GM18951 (cell line): Measurements from ENCODE around the gene TFEC.
"Not testable (repeated sequence)": the region's sequence is repeated elsewhere in the genome, so short reads cannot be mapped to it uniquely, and the experiment has no call there.

Source experiments
- POLR2A ChIP-seq: IDR thresholded peaks from 4 replicates; pipeline ENCODE4 v1.6.1; 2011; ENCODE audit warnings: mild to moderate bottlenecking; ENCODE audit not compliant: insufficient read length, insufficient read depth; ENCODE audit errors: extremely low read depth
- in situ Hi-C: fragments of 300-500 bp; cut with MboI; formaldehyde crosslinking; loops from one replicate; pipeline ENCODE4 v1.12.0; 2022; ENCODE audit warnings: low sequenced_read_pairs, mixed read lengths, inconsistent platforms; ENCODE audit not compliant: unreplicated experiment

The TFEC gene

DNA sequence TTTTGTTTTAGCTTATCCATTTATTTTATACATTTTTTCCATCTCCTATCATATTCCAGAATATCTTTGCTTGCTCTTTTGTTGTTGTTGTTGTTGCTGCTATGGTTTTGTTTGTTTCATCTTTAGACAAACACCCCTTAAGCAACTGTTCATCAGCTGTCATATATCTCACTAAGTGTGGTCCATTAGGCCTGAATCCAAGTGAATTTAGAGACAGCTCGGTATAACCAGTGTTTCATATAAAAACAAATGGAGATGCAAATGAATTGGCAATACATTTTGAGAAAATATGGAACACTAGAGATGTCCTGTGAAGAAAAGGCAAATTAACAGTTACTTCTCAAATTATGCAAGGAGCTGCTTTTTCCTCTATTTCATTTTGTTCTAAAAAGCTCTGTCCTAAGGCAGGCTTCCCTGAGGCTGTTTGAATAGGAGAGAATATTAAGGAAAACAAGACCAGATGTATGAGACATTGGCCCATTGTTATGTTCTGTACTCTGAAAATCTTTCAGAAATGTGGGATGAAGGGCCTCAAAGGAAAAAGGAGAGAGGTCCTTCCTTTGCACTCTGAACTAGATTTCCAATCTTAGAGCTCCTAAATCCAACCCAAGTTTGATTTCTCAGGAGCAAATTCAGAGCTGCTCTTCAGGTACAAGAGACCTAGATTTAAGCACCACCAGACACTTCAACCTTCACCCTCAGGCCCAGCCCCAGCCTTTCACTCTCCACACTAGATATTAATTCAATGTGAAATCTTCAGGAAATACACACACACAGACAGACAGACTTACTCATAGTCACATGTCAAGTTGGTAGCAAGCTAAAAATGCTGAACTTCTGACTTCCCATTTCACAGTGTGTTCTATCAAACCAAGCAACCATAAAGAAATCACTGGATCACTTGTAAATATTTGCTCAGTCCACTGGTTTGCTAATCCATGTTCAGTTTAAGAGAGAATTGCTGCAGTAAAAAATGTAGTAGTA lies 5.4 kb downstream of the TFEC start:
- no peak for TF ChIP-seq POLR2A
- in situ Hi-C loops: no loop called here

DNA sequence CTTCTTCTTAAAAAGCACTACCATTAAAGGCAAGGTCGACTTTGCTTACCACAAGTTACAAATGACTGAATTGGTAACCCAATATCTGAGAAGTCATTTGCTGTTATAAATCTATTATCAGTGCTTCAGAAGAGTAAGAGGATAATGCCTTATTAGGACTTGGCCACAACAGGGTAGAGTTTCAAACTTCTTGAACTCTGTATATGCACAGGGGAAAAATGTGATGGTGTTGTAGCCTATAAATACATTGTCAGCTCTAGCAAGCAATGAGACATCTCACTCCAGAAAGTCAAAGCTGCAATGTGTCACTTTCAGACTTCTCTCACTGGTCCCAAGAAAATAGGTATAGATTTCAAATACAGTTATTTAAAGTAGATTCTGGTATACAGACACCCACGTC lies 9.3 kb downstream of the TFEC start:
- in situ Hi-C loops: no loop called here
- no peak for TF ChIP-seq POLR2A

DNA sequence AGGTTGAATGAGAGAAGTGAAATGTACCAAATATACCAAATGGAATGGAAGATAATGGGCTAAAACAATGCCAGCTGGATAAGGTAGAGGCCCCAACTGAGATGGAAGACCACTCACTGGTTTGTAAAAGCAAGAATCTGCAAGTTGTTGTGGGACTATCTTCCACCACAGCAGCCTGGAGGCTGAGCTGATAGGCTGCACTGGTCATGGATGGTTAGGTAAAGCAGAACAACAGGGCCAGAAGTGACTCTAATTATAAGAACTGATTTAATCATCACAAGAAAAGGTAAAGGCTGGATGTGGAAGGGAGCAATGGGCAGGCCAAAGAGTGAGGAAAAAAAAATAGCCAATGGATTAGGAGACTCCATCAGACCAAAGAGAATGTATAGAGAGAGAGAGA lies 11.8 kb downstream of the TFEC start:
- no peak for TF ChIP-seq POLR2A
- in situ Hi-C loops: no loop called here

DNA sequence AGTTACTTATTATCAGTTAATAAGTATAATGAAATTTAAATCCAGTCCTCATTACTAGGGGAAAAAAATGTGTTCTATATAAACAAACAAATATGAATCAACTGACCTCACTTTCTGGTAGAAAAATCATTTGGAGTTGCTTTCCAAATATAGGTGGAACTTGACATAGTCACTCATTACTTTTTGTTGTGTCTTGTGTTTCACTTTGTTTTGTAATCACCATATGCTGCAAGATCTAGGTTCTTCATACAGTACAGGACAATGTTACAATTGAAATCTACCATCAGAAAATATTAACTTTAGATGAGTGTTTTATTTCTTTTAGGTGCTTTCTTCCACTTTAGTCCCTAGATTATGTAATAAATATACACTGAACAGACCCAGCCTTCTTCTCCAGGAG lies 16.9 kb downstream of the TFEC start:
- TF ChIP-seq POLR2A: no peak
- in situ Hi-C loops: no loop called here

DNA sequence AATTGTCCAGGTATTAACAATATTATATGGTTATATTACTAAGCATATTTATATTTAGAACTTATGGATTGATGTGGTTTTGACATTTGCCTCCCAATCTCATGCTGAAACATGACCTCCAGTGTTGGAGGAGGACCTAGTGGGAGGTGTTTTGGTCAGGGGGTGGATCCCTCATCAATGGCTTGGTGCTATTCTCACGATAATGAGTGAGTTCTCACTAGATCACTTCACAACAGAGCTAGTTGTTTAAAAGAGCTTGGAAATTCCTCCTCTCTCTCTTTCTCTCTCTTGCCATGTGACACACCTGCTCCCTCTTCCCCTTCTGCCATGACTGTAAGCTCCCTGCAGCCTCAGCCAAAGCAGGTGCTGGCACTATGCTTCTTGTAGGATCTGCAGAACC lies 19.0 kb downstream of the TFEC start:
- in situ Hi-C loops: no loop called here

DNA sequence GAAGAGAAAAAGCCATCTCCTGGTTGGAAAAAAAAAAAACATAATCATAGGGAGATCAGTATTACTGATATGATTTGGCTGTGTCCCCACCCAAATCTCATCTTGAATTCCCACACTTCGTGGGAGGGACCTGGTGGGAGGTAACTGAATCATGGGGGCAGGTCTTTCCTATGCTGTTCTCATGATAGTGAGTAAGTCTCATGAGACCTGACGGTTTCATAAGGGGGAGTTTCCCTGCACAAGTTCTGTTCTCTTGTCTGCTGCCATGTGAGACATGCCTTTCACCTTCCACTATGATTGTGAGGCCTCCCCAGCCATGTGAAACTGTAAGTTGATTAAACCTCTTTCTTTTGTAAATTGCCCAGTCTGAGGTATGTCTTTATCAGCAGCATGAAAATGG lies 25.8 kb downstream of the TFEC start:
- in situ Hi-C loops: not testable (repeated sequence)

More for the DNA sequence above, 19.0 kb downstream of the TFEC start:
- TF ChIP-seq POLR2A: no peak

DNA sequence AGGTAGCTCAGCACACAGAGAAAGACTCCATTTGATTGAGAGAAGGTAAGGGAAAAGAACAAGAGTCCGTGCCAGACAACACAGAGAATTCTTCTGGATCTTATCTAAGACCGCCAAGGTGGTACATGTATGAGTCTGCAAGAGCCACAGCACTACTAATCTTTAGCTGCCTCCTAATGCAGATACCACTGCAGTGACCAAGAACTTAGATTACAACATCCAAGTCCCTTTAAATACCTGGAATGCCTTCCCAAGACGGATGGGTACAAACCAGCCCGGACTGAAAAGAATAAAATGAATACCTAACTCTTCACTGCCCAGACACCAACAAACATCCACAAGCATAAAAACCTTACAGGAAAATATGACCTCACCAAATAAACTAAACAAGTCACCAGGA lies 33.3 kb downstream of the TFEC start:
- TF ChIP-seq POLR2A: no peak
- in situ Hi-C loops: no loop called here

DNA sequence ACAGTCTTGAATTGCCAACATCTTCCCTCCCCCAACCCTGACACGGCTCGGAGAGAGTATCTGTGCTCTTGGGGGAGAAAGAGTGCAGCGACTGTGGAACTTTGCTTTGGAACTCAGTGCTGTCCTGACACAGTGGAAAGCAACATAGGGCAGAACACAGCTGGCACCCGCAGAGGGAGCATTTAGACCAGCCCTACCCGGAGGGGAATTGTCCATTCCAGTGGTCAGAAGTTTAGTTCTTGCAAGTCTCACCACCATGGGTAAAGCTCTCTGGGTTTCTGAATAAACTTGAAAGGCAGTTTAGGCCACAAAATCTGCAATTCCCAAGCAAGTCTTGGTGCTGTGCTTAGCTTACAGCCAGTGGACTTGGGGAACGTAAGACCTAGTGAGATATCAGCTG lies 34.9 kb downstream of the TFEC start:
- in situ Hi-C loops: no loop called here
- no peak for TF ChIP-seq POLR2A

DNA sequence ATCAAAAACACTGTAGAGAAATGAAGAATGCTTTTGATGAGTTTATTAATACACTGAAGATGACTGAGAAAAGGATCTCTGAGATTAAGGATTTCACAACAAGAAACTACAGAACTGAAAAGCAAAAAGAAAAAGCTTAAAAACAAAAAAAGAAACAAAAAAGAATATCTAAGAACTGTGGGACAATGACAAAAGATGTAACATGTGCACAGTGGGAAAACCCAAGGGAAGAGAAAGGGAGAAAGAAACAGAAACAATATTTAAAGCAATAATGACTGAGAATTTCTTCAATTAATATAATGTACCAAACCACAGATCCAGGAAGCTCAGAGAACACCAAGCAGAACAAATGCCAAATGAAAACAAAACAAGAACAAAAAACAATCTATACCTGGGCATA lies 42.2 kb downstream of the TFEC start:
- in situ Hi-C loops: no loop called here
- no peak for TF ChIP-seq POLR2A

DNA sequence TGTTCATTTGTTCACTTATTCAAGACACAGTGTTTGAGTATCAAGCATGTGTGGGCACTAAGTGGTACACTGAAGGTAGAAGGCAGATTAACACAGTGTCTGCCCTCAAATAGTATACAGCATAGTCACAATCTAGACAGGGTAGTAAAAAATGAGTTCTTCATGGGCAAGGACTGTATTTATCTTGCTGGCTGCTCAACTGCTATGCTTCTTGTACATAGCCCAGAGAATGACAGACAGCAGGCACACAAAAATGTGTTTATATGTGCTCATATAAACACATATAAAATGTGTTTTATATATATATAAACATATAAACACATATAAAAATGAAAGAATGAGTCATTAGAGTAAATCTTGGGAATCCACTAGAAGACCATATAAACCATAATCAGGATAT lies 43.1 kb downstream of the TFEC start:
- in situ Hi-C loops: no loop called here
- TF ChIP-seq POLR2A: no peak

DNA sequence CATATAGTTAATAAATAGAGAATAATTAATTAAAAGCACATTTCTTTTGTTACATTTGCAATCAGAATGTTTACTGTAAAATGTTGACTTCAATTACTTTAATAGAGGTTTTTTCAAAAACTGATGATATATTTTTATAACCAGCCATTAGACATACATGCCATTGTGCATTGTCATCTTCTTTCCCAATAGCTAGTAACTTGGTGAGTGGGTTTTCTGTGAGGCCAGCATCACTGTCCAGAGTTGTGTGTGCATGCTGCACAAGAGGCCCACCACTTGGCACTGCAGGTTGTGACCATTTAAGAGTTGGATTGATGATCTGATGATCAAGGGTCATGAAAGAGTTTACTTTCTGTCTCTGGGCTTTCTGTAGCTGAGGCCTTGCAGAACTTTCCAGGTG lies 46.5 kb downstream of the TFEC start:
- TF ChIP-seq POLR2A: no peak
- in situ Hi-C loops: no loop called here

DNA sequence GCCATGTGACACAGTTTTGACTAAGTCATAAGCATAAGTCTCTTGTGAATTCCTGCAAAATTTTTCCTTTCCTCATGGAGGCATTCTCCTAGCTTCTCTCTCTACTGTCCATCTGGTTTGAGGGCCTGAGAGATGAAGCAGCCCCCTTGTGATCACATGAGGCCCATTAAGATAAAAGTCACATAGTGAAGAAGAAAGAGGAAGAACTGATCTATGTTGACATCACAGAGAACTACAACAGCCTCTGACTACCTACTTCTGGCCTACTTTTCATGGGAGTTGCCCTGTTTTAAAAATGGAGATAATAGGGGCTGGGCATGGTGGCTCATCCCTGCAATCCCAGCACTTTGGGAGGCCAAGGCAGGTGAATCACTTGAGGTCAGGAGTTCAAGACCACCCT lies 50.4 kb downstream of the TFEC start:
- in situ Hi-C loops: no loop called here
- TF ChIP-seq POLR2A: no peak

DNA sequence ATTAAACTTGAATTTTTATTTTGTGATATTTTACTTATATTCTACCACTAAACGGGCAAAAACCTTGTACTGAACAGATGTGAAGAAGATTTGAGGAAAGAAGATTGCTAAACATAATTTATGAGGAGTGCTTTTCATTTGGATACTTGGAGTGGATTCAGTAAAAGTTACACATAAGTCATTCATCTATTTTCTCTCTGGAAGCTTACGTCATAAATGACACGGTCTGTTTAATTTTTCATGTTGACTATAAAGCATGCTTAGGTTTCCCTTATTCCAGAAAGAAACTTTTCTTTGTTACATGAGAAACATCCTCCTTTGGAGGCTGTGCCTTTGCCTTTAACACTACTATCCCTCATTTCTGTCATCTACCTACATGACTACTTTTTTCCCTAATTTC lies 53.9 kb downstream of the TFEC start:
- in situ Hi-C loops: no loop called here
- TF ChIP-seq POLR2A: no peak

DNA sequence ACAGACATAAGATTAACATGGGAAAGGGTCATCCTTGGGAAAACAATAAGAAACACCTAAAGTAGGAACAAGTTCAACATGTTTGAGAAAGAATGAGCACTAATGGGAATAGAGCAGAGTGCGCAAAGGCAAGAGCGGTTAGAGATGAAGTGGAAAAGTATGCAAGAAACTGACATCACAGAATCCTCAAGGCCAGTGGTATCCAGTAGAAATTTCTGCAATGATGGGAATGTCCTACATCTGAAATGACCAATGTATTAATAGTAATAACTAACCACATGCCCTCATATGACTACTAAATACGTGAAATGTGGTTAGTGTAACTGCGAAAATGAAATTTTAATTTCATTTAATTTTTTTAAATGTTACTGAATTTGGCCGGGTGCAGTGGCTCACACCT lies 54.8 kb downstream of the TFEC start:
- in situ Hi-C loops: no loop called here
- TF ChIP-seq POLR2A: no peak

DNA sequence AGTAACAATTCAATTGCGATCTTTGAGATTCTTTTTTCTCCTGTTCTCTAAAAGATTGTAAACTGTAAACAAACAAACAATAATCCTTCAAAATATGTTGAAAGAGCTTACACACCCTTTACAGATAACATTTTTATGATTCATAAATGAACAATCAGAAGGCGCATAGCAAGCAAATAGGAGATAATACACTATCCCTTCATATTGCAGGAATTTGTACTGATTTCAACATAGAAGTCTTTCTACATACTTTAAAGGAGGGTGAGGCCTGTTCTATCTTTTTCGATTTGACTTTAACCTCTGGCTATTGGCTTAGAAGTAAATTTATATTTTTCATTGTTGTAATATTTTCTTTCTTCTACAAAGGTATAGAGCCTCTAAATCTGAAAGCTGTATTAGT lies 57.2 kb downstream of the TFEC start:
- no peak for TF ChIP-seq POLR2A
- in situ Hi-C loops: no loop called here

DNA sequence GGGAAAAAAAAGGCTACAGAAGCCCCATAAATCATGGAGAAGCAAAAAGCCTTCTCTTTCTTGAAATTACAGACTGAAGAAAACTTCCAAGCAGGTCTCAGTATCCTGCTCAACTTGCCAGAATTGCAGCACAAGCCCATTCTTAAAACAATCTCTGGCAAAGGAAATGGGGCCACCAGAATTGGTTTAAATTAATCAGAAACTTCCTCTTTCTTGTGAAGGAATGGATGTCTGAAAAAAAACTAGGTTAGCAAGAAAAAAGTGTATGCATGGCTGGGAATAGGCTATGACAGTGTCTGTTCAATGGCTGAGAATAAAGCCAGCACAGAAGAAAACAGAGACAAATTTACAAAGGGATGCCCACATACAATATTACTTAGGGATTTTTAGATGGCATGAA lies 59.1 kb downstream of the TFEC start:
- no peak for TF ChIP-seq POLR2A
- in situ Hi-C loops: no loop called here
